HepG2 (cell line): Measurements from ENCODE around the gene CELF2. TPM values are rescaled to one million over a fixed set of nuclear protein-coding genes. Genes with fewer than 3 reads are reported as not detected.

ENCODE experiments used
- CBX2 ChIP-seq, 2 experiments: fragments of 200-600 bp in 1 of 2; sonication (generic); formaldehyde crosslinking in 1 of 2; IDR thresholded peaks; 2 replicates each; pipeline versions ENCODE4 v1.7.0 to v1.8.1; 2018 to 2022; ENCODE audit warnings: low read depth in 2 of 2, low read length in 1 of 2, mild to moderate bottlenecking in 1 of 2, missing genetic modification reagents in 1 of 2
- CCDC6 ChIP-seq: sonication (generic); formaldehyde crosslinking; IDR thresholded peaks from 2 replicates; pipeline ENCODE4 v1.8.1; 2022; ENCODE audit warnings: mild to moderate bottlenecking, missing genetic modification reagents, moderate library complexity
- CHCHD3 ChIP-seq: sonication (generic); formaldehyde crosslinking; IDR thresholded peaks from 2 replicates; pipeline ENCODE4 v1.8.0; 2022; ENCODE audit warnings: mild to moderate bottlenecking, missing genetic modification reagents, moderate library complexity
- GATAD2A ChIP-seq: IDR thresholded peaks from 2 replicates; pipeline ENCODE4 v1.6.1; 2016
- HMGXB3 ChIP-seq: sonication (generic); formaldehyde crosslinking; IDR thresholded peaks from 2 replicates; pipeline ENCODE4 v1.4.0; 2020; ENCODE audit warnings: missing genetic modification reagents, borderline replicate concordance
- HMGXB4 ChIP-seq, 2 experiments: sonication (generic) in 1 of 2; formaldehyde crosslinking in 1 of 2; IDR thresholded peaks; 2 replicates each; pipeline versions ENCODE4 v1.4.0 to v1.6.1; 2018 to 2020; ENCODE audit warnings: missing genetic modification reagents in 2 of 2, borderline replicate concordance in 1 of 2, low read depth in 1 of 2, mild to moderate bottlenecking in 1 of 2, missing biosample characterization in 1 of 2
- HNF4A ChIP-seq: sonication (generic); formaldehyde crosslinking; IDR thresholded peaks from 2 replicates; pipeline ENCODE4 v1.4.0; 2020; ENCODE audit warnings: missing genetic modification reagents
- HOMEZ ChIP-seq: IDR thresholded peaks from 2 replicates; pipeline ENCODE4 v1.6.1; 2016; ENCODE audit warnings: low read depth
- REPIN1 ChIP-seq: sonication (generic); formaldehyde crosslinking; IDR thresholded peaks from 2 replicates; pipeline ENCODE4 v1.8.0; 2022; ENCODE audit warnings: missing genetic modification reagents, low read depth, mild to moderate bottlenecking, borderline replicate concordance
- SOX5 ChIP-seq: IDR thresholded peaks from 2 replicates; pipeline ENCODE4 v1.6.1; 2016; ENCODE audit warnings: borderline replicate concordance
- YY1 ChIP-seq: IDR thresholded peaks from 2 replicates; pipeline ENCODE4 v1.6.1; 2011; ENCODE audit warnings: low read length, low read depth, moderate library complexity, mild to moderate bottlenecking; ENCODE audit not compliant: insufficient read depth, insufficient replicate concordance
- ZBTB14 ChIP-seq: sonication (generic); formaldehyde crosslinking; IDR thresholded peaks from 2 replicates; pipeline ENCODE4 v1.4.0; 2020; ENCODE audit warnings: missing genetic modification reagents
- ZNF12 ChIP-seq: sonication (generic); formaldehyde crosslinking; IDR thresholded peaks from 2 replicates; pipeline ENCODE4 v1.5.0; 2020; ENCODE audit warnings: missing genetic modification reagents
- ZNF574 ChIP-seq: sonication (generic); formaldehyde crosslinking; IDR thresholded peaks from 2 replicates; pipeline ENCODE4 v1.4.0; 2020; ENCODE audit warnings: missing genetic modification reagents
- ZNF619 ChIP-seq: sonication (generic); formaldehyde crosslinking; IDR thresholded peaks from 2 replicates; pipeline ENCODE4 v1.4.0; 2020; ENCODE audit warnings: mild to moderate bottlenecking, missing genetic modification reagents
- polyA plus RNA-seq, 8 experiments: library from polyadenylated mRNA; depleted of rRNA in 3 of 8; stranded (reverse) in 7 of 8; unstranded in 1 of 8; fragments of >200 nt; fragmentation: Illumina TruSeq in 4 of 8; extraction: Trizol in 4 of 8; gene quantifications; 2 replicates each; pipeline versions ENCODE4 v1.2.1 to v1.2.3, GENCODE V29; 2011 to 2016; ENCODE audit warnings: low read depth in 4 of 8, missing spikeins in 1 of 8, mixed read lengths in 1 of 8; ENCODE audit not compliant: insufficient read depth in 1 of 8
- total RNA-seq, 5 experiments: library from RNA; depleted of rRNA; stranded (reverse); fragments of >200 nt; fragmentation: Illumina TruSeq; extraction: Trizol; gene quantifications; 2 replicates each; pipeline ENCODE4 v1.2.3, GENCODE V29; 2016; ENCODE audit warnings: low read depth in 1 of 5

CELF2 gene
- total and polyA plus RNA-seq, 2 of the 13 experiments (the other 11 are each of a cell fraction or from before 2014, with no cell fraction given), result not detected

GRCh38 chr10:11270135-11270857, 252.6 kb downstream of the CELF2 start (continued):
- TF ChIP-seq CBX2 (IDR thresholded peaks at IDR 0.05; ENCODE audit: low read depth, low read length) (no peak), CBX2 (CRISPR knock-in tag; IDR thresholded peaks at IDR 0.05; ENCODE audit: low read depth) (0 out of 2 replicates have a peak, but pooled peaks have one; percentile 70), GATAD2A (0 out of 2 replicates have a peak, but pooled peaks have one; percentile 17), ZNF574 (CRISPR knock-in tag) (peak; percentile 78), YY1 (peak; percentile 45), HNF4A (CRISPR knock-in tag) (peak; percentile 54), HMGXB3 (CRISPR knock-in tag) (peak; percentile 92), CCDC6 (CRISPR knock-in tag) (0 out of 2 replicates have a peak, but pooled peaks have one; percentile 36), ZNF619 (peak; percentile 51; the same call in 1 of the 2 replicates), HOMEZ (CRISPR knock-in tag) (0 out of 2 replicates have a peak, but pooled peaks have one; percentile 19), HMGXB4 (CRISPR knock-in tag; IDR thresholded peaks at IDR 0.05; ENCODE audit: borderline replicate concordance in 1 of 2, low read depth in 1 of 2) (0 out of 4 replicates have a peak, but pooled peaks of 1 of the 2 experiments have one; percentile 20), REPIN1 (CRISPR knock-in tag) (peak; percentile 41; the same call in 1 of the 2 replicates), CHCHD3 (CRISPR knock-in tag) (no peak), ZNF12 (CRISPR knock-in tag) (no peak), SOX5 (CRISPR knock-in tag) (0 out of 2 replicates have a peak, but pooled peaks have one; percentile 17), ZBTB14 (CRISPR knock-in tag) (no peak)
